A549 (cell line): ENCODE data around the gene TTC33. TPM values are rescaled to one million over a fixed set of nuclear protein-coding genes. Genes with fewer than 3 reads are reported as not detected.
"Not testable (repeated sequence)": the region's sequence is repeated elsewhere in the genome, so short reads cannot be mapped to it uniquely, and the experiment has no call there.

Experiments used
- ATAC-seq, 2 experiments: fragments of 200-7000 bp in 1 of 2; fragments of >200 bp in 1 of 2; cut with Nextera tagmentation in 1 of 2; cut with Tn5 transposase in 1 of 2; 3 replicates each; pipeline versions ENCODE4 v1.8.0 to v1.9.1; 2018 to 2020; ENCODE audit warnings: mild to moderate bottlenecking in 1 of 2, moderate library complexity in 1 of 2
- CTCF ChIA-PET: fragments of 300-600 bp; sonication (Branson Sonifier 250); formaldehyde crosslinking; extraction: SDS; loops from one replicate; lab custom pipeline; 2021; ENCODE audit warnings: antibody characterized with exemption, inconsistent platforms; lab: Yijun Ruan, JAX
- POLR2A ChIA-PET: fragments of 350-600 bp; formaldehyde crosslinking; extraction: SDS; loops from one replicate; lab custom pipeline; 2021; ENCODE audit warnings: antibody characterized with exemption, inconsistent platforms; lab: Yijun Ruan, JAX
- DNase-seq, 2 experiments: peaks; one replicate each; pipeline versions ENCODE4 v3.0.0 to v3.0.0-alpha.2; 2011 to 2016; ENCODE audit warnings: low read depth in 1 of 2, low spot score in 1 of 2
- FAIRE-seq: peaks from 2 replicates; lab custom pipeline; 2011; peaks lifted over from hg19 to GRCh38; lab: Jason Lieb, UNC
- H3K27ac ChIP-seq, 2 experiments: fragments of >200 bp; sonication (Bioruptor Twin); formaldehyde crosslinking; 3 replicates each; pipeline ENCODE4 v1.5.1; 2016 to 2017
- H3K4me1 ChIP-seq: fragments of >200 bp; sonication (Bioruptor Twin); formaldehyde crosslinking; 3 replicates; pipeline ENCODE4 v1.6.1; 2016
- H3K4me2 ChIP-seq: fragments of >200 bp; sonication (Bioruptor Twin); formaldehyde crosslinking; 3 replicates; pipeline ENCODE4 v1.6.1; 2016
- H3K4me3 ChIP-seq: fragments of >200 bp; sonication (Bioruptor Twin); formaldehyde crosslinking; 3 replicates; pipeline ENCODE4 v1.5.1; 2016
- H3K9me3 ChIP-seq: fragments of >200 bp; sonication (Bioruptor Twin); formaldehyde crosslinking; 3 replicates; pipeline ENCODE4 v1.6.1; 2016
- ATOH8 ChIP-seq: fragments of 250-450 bp; sonication (Bioruptor Pico); IDR thresholded peaks from 2 replicates; pipeline ENCODE4 v1.5.0; 2020; ENCODE audit warnings: low read depth, mild to moderate bottlenecking, moderate library complexity
- BCL3 ChIP-seq: fragments of >200 bp; sonication (Bioruptor Twin); formaldehyde crosslinking; IDR thresholded peaks from 3 replicates; pipeline ENCODE4 v1.6.1; 2016
- CBX2 ChIP-seq: fragments of 200-600 bp; sonication (generic); IDR thresholded peaks from 2 replicates; pipeline ENCODE4 v1.6.1; 2016; ENCODE audit warnings: low read depth, mild to moderate bottlenecking, borderline replicate concordance
- CBX8 ChIP-seq: fragments of 200-600 bp; sonication (generic); IDR thresholded peaks from 2 replicates; pipeline ENCODE4 v1.6.1; 2016
- CEBPB ChIP-seq, 2 experiments: fragments of >200 bp in 1 of 2; sonication (Bioruptor Twin) in 1 of 2; formaldehyde crosslinking in 1 of 2; IDR thresholded peaks; 2 replicates each; pipeline ENCODE4 v1.6.1; 2012 to 2016
- EHF ChIP-seq: fragments of 250-450 bp; sonication (Bioruptor Pico); IDR thresholded peaks from 2 replicates; pipeline ENCODE4 v1.5.0; 2020; ENCODE audit warnings: mild to moderate bottlenecking
- EHMT2 ChIP-seq: fragments of 200-600 bp; sonication (generic); IDR thresholded peaks from 2 replicates; pipeline ENCODE4 v1.6.1; 2016; ENCODE audit warnings: antibody characterized with exemption, low read depth, mild to moderate bottlenecking, moderate library complexity
- ELK1 ChIP-seq: fragments of 150-350 bp; IDR thresholded peaks from 2 replicates; pipeline ENCODE4 v1.6.1; 2014; ENCODE audit warnings: low read depth, mild to moderate bottlenecking, low read length
- EP300 ChIP-seq, 2 experiments: fragments of >200 bp; sonication (Bioruptor Twin); formaldehyde crosslinking; IDR thresholded peaks; 2 replicates in 1 of 2; 3 replicates in 1 of 2; pipeline ENCODE4 v1.6.1; 2016 to 2017
- FOSB ChIP-seq: fragments of 250-450 bp; sonication (Bioruptor Pico); IDR thresholded peaks from 2 replicates; pipeline ENCODE4 v1.5.0; 2020; ENCODE audit warnings: mild to moderate bottlenecking, moderate library complexity
- HDAC2 ChIP-seq: fragments of 200-600 bp; sonication (generic); IDR thresholded peaks from 2 replicates; pipeline ENCODE4 v1.6.1; 2016
- HMGXB4 ChIP-seq: fragments of 250-450 bp; sonication (Bioruptor Pico); IDR thresholded peaks from 2 replicates; pipeline ENCODE4 v1.5.0; 2021; ENCODE audit warnings: mild to moderate bottlenecking, moderate library complexity, borderline replicate concordance
- HOXA7 ChIP-seq: fragments of 250-450 bp; sonication (Bioruptor Pico); IDR thresholded peaks from 2 replicates; pipeline ENCODE4 v1.5.0; 2020; ENCODE audit warnings: mild to moderate bottlenecking, moderate library complexity
- JUNB ChIP-seq: fragments of >200 bp; sonication (Bioruptor Twin); formaldehyde crosslinking; IDR thresholded peaks from 2 replicates; pipeline ENCODE4 v1.6.1; 2016
- MAFK ChIP-seq: fragments of 450-650 bp; IDR thresholded peaks from 2 replicates; pipeline ENCODE4 v1.6.1; 2014; ENCODE audit not compliant: partially characterized antibody
- MYC ChIP-seq: IDR thresholded peaks from 2 replicates; pipeline ENCODE4 v1.6.1; 2012; ENCODE audit warnings: mild to moderate bottlenecking, inconsistent platforms, low read length, improper control_type of control experiment, borderline replicate concordance
- NPAS2 ChIP-seq: fragments of 250-450 bp; sonication (Bioruptor Pico); IDR thresholded peaks from 2 replicates; pipeline ENCODE4 v1.8.0; 2022; ENCODE audit warnings: mild to moderate bottlenecking, moderate library complexity, borderline replicate concordance
- POLR2AphosphoS2 ChIP-seq: conservative IDR thresholded peaks from 2 replicates; pipeline ENCODE4 v1.6.1; 2012; ENCODE audit warnings: low read length, improper control_type of control experiment, inconsistent platforms
- RAD21 ChIP-seq, 2 experiments: fragments of >200 bp in 1 of 2; sonication (Bioruptor Twin) in 1 of 2; formaldehyde crosslinking in 1 of 2; IDR thresholded peaks in 1 of 2; conservative IDR thresholded peaks in 1 of 2; 2 replicates in 1 of 2; 3 replicates in 1 of 2; pipeline ENCODE4 v1.6.1; 2012 to 2018; ENCODE audit warnings: inconsistent platforms in 1 of 2
- ZFP36 ChIP-seq: fragments of 450-650 bp; IDR thresholded peaks from 2 replicates; pipeline ENCODE4 v1.6.1; 2014; ENCODE audit warnings: borderline replicate concordance; ENCODE audit not compliant: partially characterized antibody
- ZNF302 ChIP-seq: fragments of 250-450 bp; sonication (Bioruptor Pico); IDR thresholded peaks from 2 replicates; pipeline ENCODE4 v1.9.0; 2021; ENCODE audit warnings: inconsistent platforms, mild to moderate bottlenecking, moderate library complexity
- ZSCAN20 ChIP-seq: fragments of 250-450 bp; sonication (Bioruptor Pico); IDR thresholded peaks from 2 replicates; pipeline ENCODE4 v1.8.0; 2022; ENCODE audit warnings: mild to moderate bottlenecking, moderate library complexity
- WGBS: methylation state at CpG from one replicate; pipeline ENCODE4 v1.1.6; 2017; ENCODE audit errors: missing lambda C conversion rate; 5-methylcytosine and 5-hydroxymethylcytosine counted together
- polyA plus RNA-seq, 4 experiments: library from polyadenylated mRNA; depleted of rRNA in 3 of 4; stranded (reverse); fragments of >200 nt; fragmentation: RNase III in 1 of 4; extraction: RNeasy Plus Mini Kit Qiagen cat#74134 plus additional on column Dnase treatment in 1 of 4; gene quantifications; 2 replicates in 3 of 4; 3 replicates in 1 of 4; pipeline ENCODE4 v1.2.3, GENCODE V29; 2011 to 2017

Gene TTC33
- polyA plus RNA-seq, 2 of the 4 experiments (the other 2 are of a cell fraction), result 17.1 to 19.8 TPM

- POLR2A ChIA-PET, H3K4me2 ChIP-seq, FAIRE-seq, H3K27ac ChIP-seq, H3K9me3 ChIP-seq, H3K4me3 ChIP-seq, DNase-seq, ATAC-seq: not testable (repeated sequence)
- peaks cover 11% of the 10 kb centered on the region; the same call in 1 of the 3 replicates for H3K4me1 ChIP-seq
- CTCF ChIA-PET, result interaction anchor here (1.2 kb wide), 1 partner anchor 1103 kb away, joined by 3 read pairs; no protein-coding TSS in a partner anchor
Measured at GRCh38 chr5:40702027-40702426, 53.7 kb downstream of the TTC33 start.

- ATAC-seq (no peak), FAIRE-seq (no peak), DNase-seq (no peak)
- Histone ChIP-seq H3K4me1 (peaks cover 11% of the 10 kb centered on the region; the same call in 1 of the 3 replicates), H3K4me3 (no peak overlapping the region), H3K4me2 (no peak overlapping the region), H3K9me3 (no peaks in the 10 kb centered on the region), H3K27ac (no peak overlapping the region)
- TF ChIP-seq CBX2 (no peak), POLR2AphosphoS2 (no peak), ZNF302 (no peak), ELK1 (no peak), MYC (no peak), ATOH8 (CRISPR knock-in tag) (no peak), EHMT2 (no peak), CEBPB (IDR thresholded peaks at IDR 0.05) (no peak), BCL3 (no peak), ZFP36 (no peak), EHF (CRISPR knock-in tag) (no peak), MAFK (no peak), CBX8 (no peak), HOXA7 (no peak), HDAC2 (no peak), FOSB (CRISPR knock-in tag) (no peak)
- WGBS, result 70% methylated on average over 5 of the region's 5 CpGs
- ChIA-PET POLR2A (no interaction called here), CTCF (interaction anchor here (0.8 kb wide), 1 partner anchor 12 kb away, joined by 3 read pairs; no protein-coding TSS in a partner anchor)
Measured at GRCh38 chr5:40700116-40700782, 55.5 kb downstream of the TTC33 start.

- TF ChIP-seq JUNB, result no peak
- TF ChIP-seq POLR2AphosphoS2, result no peak
- no peak for TF ChIP-seq RAD21 (conservative IDR thresholded peaks at IDR 0.05 in 1 of 2, IDR thresholded peaks at IDR 0.05 in 1 of 2)
- no peak for TF ChIP-seq ZSCAN20 (CRISPR knock-in tag)
- TF ChIP-seq HMGXB4 (CRISPR knock-in tag), result no peak
- TF ChIP-seq NPAS2, result no peak
- no peak for TF ChIP-seq EP300 (IDR thresholded peaks at IDR 0.05)
- DNase-seq (no peak), ATAC-seq (no peak), FAIRE-seq (no peak)
- Histone ChIP-seq H3K4me3 (no peak overlapping the region), H3K4me2 (no peak overlapping the region), H3K4me1 (peaks cover 10% of the 10 kb centered on the region), H3K9me3 (no peaks in the 10 kb centered on the region), H3K27ac (no peak overlapping the region)
- POLR2A ChIA-PET, result no interaction called here
- CTCF ChIA-PET, result interaction anchor here (1.0 kb wide), 2 partner anchors 8 to 978 kb away, joined by 3 read pairs; no protein-coding TSS in a partner anchor
Measured at GRCh38 chr5:40694433-40694832, 61.3 kb downstream of the TTC33 start.
